NT2/D1 (cell line): ENCODE data around the gene MYH9.

Source experiments
- DNase-seq: peaks from one replicate; pipeline ENCODE4 v3.0.0-alpha.2; 2011; ENCODE audit warnings: low read depth, low spot score
- H3K27me3 ChIP-seq: 2 replicates; pipeline ENCODE4 v1.6.0; 2011; ENCODE audit warnings: mild to moderate bottlenecking; ENCODE audit not compliant: insufficient read length, insufficient read depth
- H3K36me3 ChIP-seq: 2 replicates; pipeline ENCODE4 v1.6.1; 2011; ENCODE audit warnings: mild to moderate bottlenecking, low read length, mixed read lengths; ENCODE audit not compliant: insufficient read depth, insufficient read length
- H3K4me1 ChIP-seq: 2 replicates; pipeline ENCODE4 v1.5.1; 2011; ENCODE audit not compliant: insufficient read depth, insufficient read length
- H3K4me3 ChIP-seq: 2 replicates; pipeline ENCODE4 v1.5.1; 2011; ENCODE audit warnings: low read depth; ENCODE audit not compliant: insufficient read length
- H3K9ac ChIP-seq: 2 replicates; pipeline ENCODE4 v1.6.0; 2011; ENCODE audit warnings: low read depth; ENCODE audit not compliant: insufficient read length
- H3K9me3 ChIP-seq: 2 replicates; pipeline ENCODE4 v1.5.1; 2011; ENCODE audit warnings: mild to moderate bottlenecking, low read length; ENCODE audit not compliant: insufficient read depth
- SUZ12 ChIP-seq: IDR thresholded peaks from 2 replicates; pipeline ENCODE4 v1.6.1; 2011; ENCODE audit not compliant: insufficient read length, insufficient read depth; ENCODE audit errors: extremely low read depth
- YY1 ChIP-seq: IDR thresholded peaks from 2 replicates; pipeline ENCODE4 v1.6.1; 2011; ENCODE audit not compliant: insufficient read length, insufficient read depth
- ZNF274 ChIP-seq: IDR thresholded peaks from 2 replicates; pipeline ENCODE4 v1.6.1; 2011; ENCODE audit warnings: mild to moderate bottlenecking, low read depth, low read length

Gene MYH9

DNA sequence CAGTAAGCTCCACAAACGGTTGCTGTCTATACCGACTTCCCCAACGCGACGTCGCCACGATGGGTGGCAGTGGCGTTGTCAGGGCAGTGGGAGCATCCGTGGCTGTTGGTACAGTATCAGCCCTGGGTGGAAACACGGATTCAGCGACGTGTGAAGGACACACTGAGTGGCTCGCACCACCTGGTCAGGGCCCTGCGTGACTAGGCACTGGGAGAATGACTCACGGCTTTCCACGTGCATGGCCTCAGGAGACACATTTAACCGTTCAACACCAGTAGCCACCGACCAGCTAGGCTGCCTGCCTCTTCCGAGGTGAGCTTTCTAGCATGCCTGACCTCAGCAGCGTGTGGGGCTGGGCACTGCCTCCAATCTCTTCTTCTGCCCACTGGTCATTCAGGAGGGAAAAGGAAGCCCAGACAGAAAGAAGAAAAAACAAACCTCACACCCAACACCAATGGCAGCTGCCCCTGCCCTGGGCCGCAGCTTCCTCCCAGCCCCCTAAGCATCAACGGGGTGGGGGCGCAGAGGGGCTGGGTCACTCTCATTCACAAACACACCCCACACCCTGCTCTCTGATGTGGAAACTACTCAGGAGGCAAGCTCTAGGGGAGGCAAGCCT lies 59.0 kb downstream of the MYH9 start:
- H3K4me3 ChIP-seq = no peak overlapping the region
- no peak for DNase-seq

DNA sequence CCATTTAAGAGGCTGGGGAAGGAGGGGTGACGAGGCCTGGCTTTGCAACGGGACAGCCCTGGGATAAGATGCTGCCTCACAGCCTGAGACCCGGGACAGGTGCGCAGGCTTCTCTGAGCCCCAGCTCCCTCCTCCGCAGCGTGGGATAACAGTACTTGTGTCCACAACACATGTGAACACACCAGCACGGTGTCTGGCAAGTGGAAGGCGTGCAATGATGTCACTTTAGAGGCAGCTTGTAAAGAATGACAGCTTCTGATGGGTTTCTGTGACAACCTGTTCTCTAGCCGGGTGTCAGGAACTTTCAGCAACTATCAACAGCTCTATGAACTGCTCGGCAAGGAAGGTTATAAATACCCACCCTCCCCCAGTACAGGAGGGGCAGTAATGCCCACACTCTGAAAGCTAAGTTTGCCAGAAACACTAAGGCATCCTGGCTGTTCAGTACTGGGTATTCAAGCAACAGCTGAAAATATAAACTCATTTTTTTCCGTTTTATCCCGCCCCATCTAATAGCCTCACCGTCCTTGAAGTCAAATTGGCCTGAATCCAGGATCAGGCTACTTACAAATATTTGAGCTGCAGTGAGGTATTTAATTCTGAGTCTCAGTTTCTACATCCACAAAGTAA lies 59.7 kb downstream of the MYH9 start:
- Histone ChIP-seq H3K27me3 (no peaks in the 10 kb centered on the region), H3K36me3 (peaks cover 68% of the 10 kb centered on the region), H3K9ac (no peak overlapping the region), H3K4me3 (no peak overlapping the region), H3K4me1 (peaks cover 10% of the 10 kb centered on the region), H3K9me3 (no peaks in the 10 kb centered on the region)
- no peak for DNase-seq
- TF ChIP-seq ZNF274 (no peak), YY1 (no peak), SUZ12 (no peak)

More for the DNA sequence above, 59.0 kb downstream of the MYH9 start:
- no peaks in the 10 kb centered on the region for H3K9me3 ChIP-seq
- peaks cover 10% of the 10 kb centered on the region for H3K4me1 ChIP-seq
- peak overlapping the region; percentile 50 for H3K9ac ChIP-seq
- peaks cover 68% of the 10 kb centered on the region for H3K36me3 ChIP-seq
- no peaks in the 10 kb centered on the region for H3K27me3 ChIP-seq
- TF ChIP-seq YY1 (no peak), SUZ12 (no peak), ZNF274 (no peak)

DNA sequence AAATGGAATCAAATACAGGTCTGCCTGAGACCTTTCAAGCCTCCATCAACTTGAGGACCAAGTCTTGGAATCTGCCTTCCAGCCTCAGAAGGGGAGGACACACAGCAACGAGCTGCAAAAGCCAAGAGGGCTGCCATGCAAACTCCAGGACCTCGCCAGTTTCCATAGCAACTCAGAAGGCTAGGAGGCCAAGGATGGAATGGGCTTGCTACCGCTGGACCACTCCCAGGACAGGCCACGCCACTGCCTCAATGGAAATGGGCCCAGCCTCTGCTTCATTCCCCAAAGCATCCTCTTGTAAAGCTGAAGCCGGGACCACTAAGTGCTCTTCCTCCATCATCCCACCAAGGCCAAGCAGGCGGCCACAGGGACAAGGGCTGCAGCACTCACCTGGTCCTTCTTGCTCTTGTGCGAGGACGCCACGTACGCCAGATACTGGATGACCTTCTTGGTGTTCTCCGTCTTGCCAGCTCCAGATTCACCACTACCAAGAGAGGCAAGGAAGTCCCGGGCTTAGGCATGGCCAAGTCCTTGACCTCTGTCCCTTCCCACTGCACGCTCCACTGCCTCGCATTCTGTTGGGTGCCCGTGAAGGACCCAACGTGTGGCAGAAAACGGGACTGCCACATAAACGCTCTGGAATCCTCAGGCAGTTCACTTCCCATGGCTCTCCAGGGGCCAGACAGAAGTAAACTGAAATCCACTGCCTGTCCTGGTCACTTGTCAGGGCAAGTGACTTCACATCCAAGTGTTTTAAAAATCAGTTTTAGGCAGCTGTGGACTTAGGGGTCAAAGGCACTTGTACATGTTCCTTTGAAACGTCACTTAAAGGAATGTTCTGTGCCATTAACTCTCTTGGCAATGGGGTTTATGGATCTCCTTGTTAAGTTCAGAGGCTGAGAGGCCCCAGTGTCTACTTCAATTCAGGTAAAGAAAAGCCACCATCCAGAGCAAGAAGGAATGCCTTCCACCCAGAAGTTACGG lies 61.3 kb downstream of the MYH9 start:
- Histone ChIP-seq H3K27me3 (no peaks in the 10 kb centered on the region), H3K4me3 (no peak overlapping the region), H3K4me1 (peaks cover 10% of the 10 kb centered on the region), H3K36me3 (peaks cover 76% of the 10 kb centered on the region), H3K9ac (no peak overlapping the region), H3K9me3 (no peaks in the 10 kb centered on the region)
- DNase-seq = no peak
- no peak for TF ChIP-seq SUZ12
- no peak for TF ChIP-seq ZNF274
- no peak for TF ChIP-seq YY1

DNA sequence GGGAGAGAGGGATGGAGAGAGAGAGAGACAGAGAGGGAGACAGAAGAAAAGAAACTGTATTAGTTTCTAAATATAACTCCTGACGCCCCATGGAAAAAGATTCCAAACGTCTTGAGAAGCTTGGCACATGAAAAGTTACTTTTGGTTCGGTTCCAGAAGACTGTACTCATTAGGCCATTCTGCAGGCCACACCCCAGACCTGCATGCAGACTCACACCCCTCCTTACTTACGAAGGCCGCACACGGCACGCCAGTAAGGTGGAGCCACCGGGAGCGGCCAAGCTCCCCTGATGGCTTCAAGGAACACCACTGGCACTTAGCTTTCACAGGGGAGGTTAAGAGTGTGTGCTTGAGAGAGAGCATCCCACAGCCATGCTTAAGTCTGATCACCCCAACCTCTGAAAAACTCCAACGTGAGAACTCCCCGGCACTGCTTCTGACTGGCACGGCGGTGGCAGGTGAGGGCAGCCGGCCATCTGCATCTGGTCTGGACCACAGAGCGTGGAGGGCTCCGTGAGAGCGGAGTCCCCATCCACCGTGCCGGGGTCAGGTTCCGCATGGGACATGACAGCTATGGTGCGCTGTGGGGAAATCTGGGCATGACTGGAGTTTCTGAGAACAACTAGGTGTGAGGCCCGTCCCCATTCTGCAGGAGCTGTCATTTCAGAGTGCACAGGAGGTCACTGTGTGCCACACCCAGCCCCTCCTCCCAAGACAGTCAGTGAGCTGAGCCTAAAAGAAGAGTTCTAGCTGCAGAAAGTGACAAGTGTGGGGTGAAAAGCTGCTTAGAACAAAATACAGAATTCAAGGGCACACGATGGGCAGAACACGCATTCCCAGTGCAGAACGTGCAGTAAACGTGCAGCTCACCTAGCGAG lies 62.4 kb downstream of the MYH9 start:
- Histone ChIP-seq H3K9ac (no peak overlapping the region), H3K36me3 (peaks cover 79% of the 10 kb centered on the region), H3K4me3 (no peak overlapping the region), H3K27me3 (no peaks in the 10 kb centered on the region), H3K9me3 (no peaks in the 10 kb centered on the region), H3K4me1 (peaks cover 3% of the 10 kb centered on the region)
- TF ChIP-seq YY1 (no peak), SUZ12 (no peak), ZNF274 (no peak)
- DNase-seq = no peak

DNA sequence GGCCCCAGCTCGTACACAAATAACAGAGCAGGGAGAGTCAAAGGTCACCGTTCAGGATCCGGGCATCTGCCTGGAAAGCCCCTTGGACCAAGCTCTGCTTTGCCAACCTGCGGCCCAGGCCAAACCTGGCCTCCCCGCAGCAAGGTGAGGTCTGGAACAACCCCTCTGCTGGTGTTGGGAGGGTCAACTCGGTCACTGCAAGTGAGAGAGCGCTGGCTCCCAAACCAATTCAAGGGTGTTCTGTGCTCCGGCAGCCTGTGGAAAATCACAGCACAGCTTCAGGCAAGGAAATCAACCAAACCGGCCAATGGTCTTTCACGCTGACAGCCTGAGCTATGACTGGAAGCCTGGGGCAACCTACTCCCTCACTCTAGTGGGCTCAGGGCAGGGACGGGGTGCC lies 63.4 kb downstream of the MYH9 start:
- DNase-seq = no peak
- no peaks in the 10 kb centered on the region for H3K27me3 ChIP-seq
- H3K4me1 ChIP-seq = no peaks in the 10 kb centered on the region
- H3K4me3 ChIP-seq = no peak overlapping the region
- H3K36me3 ChIP-seq = peaks cover 89% of the 10 kb centered on the region
- TF ChIP-seq SUZ12 (no peak), ZNF274 (no peak), YY1 (no peak)
- no peaks in the 10 kb centered on the region for H3K9me3 ChIP-seq
- no peak overlapping the region for H3K9ac ChIP-seq

DNA sequence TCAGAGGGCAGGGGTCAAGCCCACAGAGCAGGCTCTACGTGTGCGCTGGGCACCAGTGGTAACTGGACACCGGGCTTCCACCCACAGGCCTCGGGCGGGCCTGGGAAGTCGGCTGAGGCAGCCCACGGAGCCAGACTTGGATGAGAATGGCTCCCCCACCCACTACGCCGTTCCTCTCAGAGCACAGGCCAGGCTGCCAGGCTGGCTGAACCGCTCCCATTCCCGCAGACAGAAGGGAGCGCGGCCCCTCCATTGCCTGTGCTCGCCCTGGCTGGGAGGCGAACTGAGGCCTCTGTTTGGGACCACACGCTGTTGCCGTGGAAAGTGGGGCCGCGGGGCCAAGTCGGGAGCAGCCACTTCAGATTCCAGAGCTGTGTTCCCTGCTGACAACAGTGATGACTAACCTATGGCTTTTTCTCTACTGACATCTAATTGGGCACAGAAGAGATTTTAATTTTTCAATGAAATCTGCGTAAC lies 63.9 kb downstream of the MYH9 start:
- no peak overlapping the region for H3K4me3 ChIP-seq
- no peak overlapping the region for H3K9ac ChIP-seq
- DNase-seq = no peak
- TF ChIP-seq SUZ12 = no peak
- TF ChIP-seq ZNF274 = no peak
- no peak for TF ChIP-seq YY1
- peaks cover 91% of the 10 kb centered on the region for H3K36me3 ChIP-seq
- H3K9me3 ChIP-seq = no peaks in the 10 kb centered on the region
- H3K27me3 ChIP-seq = no peaks in the 10 kb centered on the region
- H3K4me1 ChIP-seq = no peaks in the 10 kb centered on the region
